CD4-positive, alpha-beta T cell treated with Interleukin-6 at 100 ng/mL for 8 hours (primary cell): ENCODE measurements around the gene APH1B.
"Not testable (repeated sequence)": the region's sequence is repeated elsewhere in the genome, so short reads cannot be mapped to it uniquely, and the experiment has no call there.

Source experiments
- DNase-seq: peaks from one replicate; pipeline ENCODE4 v3.0.0-alpha.2; 2020; ENCODE audit warnings: mixed read lengths, low spot score

The APH1B gene

DNA sequence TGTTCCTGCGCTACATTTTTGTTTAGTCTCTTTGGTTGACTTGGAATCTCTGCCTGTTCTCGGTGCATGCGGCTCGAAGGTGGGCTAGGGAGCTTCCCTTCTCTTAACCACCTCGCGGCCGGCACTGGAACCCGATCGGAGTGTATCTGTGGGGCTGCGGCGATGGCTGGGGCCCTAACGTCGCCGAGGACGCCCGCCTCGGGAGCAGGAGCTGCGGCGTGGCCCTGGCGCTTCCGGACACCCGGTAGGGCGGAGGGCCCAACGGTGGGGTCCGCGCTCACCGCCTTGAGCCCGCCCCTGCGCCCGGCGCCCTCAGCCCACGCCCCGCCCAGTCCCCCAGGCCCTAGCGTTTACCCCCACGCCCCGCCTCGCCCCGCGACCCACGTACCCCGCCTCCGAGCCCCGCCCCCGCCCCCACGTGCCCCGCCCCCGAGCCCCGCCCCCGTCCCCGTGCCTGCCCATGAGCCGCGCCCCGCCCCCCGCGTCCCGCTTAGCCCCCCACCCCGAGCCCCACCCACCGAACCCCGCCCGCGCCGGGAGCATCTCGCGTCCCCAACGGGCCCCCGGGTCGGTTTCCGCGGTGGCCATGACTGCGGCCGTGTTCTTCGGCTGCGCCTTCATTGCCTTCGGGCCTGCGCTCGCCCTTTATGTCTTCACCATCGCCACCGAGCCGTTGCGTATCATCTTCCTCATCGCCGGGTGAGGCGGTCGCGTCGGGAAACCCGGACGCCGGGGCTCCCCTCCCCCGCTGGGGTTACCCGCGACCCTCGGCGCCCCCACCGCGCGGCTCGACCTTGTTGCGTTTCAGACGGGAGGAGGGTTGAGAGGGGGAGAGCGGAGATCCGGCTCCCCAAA is at the start of gene APH1B:
TSS of gene APH1B (plus strand) at position 568 of the 855 bp plus-strand sequence. CDS start at position 587, 19 bp downstream.
- peak; percentile 89 for DNase-seq

- DNase-seq, result no peak
Measured at GRCh38 chr15:63227689-63228088, 49.7 kb upstream of the APH1B start.

- no peak for DNase-seq
Measured at GRCh38 chr15:63231206-63231605, 46.2 kb upstream of the APH1B start.

DNA sequence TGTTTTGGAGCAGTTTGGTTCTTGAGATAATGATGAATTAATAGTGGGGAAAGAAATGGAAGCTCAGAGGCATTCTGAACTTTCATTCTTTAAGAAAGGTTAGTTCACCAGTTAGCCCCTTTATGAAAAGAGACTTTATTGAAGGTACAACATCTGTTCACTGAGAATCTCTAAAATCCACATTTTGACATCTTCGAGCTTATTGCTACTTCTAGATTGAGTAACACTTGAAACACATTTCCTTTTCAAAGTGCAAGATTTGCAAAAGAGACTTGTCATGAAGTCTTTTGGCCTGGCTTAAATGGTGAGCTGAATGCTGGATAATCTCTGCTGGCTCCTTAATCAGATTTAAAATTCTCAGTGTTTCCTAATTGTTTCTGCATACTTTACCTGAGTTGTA is 45.7 kb upstream of the APH1B start:
- DNase-seq, result no peak

- DNase-seq, result peak; percentile 39
Measured at GRCh38 chr15:63232405-63232804, 45.0 kb upstream of the APH1B start.

- no peak for DNase-seq
Measured at GRCh38 chr15:63232943-63233342, 44.5 kb upstream of the APH1B start.

- DNase-seq, result no peak
Measured at GRCh38 chr15:63233667-63234423, 43.6 kb upstream of the APH1B start.

- no peak for DNase-seq
Measured at GRCh38 chr15:63234451-63234870, 42.9 kb upstream of the APH1B start.

- no peak for DNase-seq
Measured at GRCh38 chr15:63236272-63236671, 41.1 kb upstream of the APH1B start.

DNA sequence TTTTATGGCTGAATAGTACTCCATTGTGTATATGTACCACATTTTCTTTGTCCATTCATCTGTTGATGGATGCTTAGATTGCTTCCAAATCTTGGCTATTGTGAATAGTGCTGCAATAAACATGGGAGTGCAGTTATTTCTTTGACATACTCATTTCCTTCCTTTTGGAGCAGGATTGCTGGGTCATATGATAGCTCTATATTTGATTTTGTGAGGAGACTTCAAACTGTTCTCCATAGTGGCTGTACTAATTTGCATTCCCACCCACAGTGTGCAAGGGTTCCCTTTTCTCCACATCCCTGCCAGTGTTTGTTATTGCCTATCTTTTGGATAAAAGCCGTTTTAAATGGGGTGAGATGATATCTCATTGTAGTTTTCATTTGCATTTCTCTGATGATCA is 40.3 kb upstream of the APH1B start:
- DNase-seq, result not testable (repeated sequence)

DNA sequence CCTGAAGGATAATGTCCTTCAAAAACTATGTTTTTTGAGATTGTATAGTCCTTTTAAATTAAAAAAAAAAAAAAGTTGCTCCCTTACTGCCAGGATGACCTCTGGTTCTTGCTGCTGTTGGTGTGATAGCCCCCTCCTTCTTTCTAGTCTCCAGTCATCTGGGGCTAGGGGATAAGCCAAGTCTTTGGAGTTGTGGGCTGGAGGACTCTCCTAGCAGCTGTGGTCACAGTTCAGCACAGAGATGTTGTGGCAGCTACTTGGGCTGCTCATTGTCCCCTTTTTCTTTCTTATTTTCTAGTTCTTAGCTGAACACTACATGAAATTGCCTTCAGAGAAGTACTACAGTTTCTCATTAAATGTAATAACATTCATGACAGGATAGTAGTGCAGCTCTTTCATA is 39.2 kb upstream of the APH1B start:
- no peak for DNase-seq

- no peak for DNase-seq
Measured at GRCh38 chr15:63238796-63239195, 38.6 kb upstream of the APH1B start.

- DNase-seq, result no peak
Measured at GRCh38 chr15:63240109-63240508, 37.3 kb upstream of the APH1B start.

GRCh38 chr15:63241316-63241715 is 36.1 kb upstream of the APH1B start:
- no peak for DNase-seq

- no peak for DNase-seq
Measured at GRCh38 chr15:63243101-63243500, 34.3 kb upstream of the APH1B start.

GRCh38 chr15:63243776-63244175 is 33.6 kb upstream of the APH1B start:
- DNase-seq, result no peak

GRCh38 chr15:63244399-63244798 is 33.0 kb upstream of the APH1B start:
- DNase-seq, result no peak

GRCh38 chr15:63244976-63245645 is 32.3 kb upstream of the APH1B start:
- peak; percentile 14 for DNase-seq

DNA sequence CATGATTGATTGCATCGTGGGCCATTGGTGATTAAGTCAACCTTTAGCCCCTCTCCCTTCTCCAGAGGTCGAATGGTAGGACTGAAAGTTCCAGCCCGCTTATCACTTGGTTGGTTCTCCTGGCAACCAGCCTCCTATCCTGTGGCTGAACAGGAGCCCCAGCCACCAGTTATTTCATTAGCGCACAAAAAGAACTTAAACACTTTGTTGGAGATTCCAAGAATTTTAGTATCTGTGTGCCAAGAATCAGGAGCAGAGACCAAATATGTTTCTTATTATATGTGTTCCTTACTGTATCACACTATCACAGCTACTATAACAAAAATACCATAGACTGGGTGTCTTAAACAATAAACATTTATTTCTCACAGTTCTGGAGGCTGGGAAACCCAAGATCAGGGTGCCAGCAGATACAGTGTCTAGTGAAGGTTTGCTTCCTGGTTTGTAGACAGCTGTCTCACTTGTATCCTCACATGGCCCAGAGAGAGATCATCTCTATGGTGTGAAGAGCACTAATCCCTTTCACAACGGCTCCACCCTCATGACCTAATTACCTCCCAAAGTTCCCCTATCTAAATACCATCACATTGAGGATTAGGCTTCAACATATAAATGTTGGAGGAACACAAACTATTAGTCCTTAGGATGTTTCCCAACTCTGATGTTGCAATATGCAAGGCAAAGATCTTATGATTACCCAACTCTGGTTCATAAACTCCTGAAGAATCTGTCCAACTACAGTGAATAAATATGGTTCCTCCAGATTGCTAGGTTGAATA is 30.5 kb upstream of the APH1B start:
- DNase-seq, result no peak

- no peak for DNase-seq
Measured at GRCh38 chr15:63250312-63250965, 27.0 kb upstream of the APH1B start.

DNA sequence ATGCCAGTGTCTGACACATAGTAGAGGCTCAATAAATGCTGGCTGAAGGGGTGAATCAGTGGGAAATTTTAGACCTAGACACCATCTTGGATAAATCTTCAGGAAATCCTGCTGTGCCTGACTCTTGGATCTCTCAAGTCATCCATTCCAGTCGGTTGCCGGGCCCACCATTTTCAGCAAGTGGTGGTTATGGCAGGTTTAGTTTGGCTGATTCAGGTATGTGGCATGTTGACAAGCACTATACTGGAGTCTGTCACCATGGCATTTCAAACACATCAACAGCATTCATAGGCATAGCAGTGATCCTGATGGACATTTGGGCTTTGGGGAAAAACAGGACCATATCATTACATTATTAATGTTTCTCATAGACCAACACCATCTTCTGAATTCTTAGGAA is 25.7 kb upstream of the APH1B start:
- no peak for DNase-seq
